ENCODE results near the gene PCSK4. TPM values are rescaled to one million over a fixed set of nuclear protein-coding genes. Genes with fewer than 3 reads are reported as not detected.

Gene PCSK4
- total RNA-seq, 1 experiment from 2014 or later, result 11.1 TPM

GRCh38 chr19:1466018-1466460 is 24.1 kb downstream of the PCSK4 start:
- H3K27me3 ChIP-seq (ENCODE audit: insufficient read depth, low read length), result no peaks in the 10 kb centered on the region
- H3K79me2 ChIP-seq (ENCODE audit: insufficient read depth, low read length), result peaks cover 11% of the 10 kb centered on the region; the same call in 1 of the 2 replicates
- H3K36me3 ChIP-seq (ENCODE audit: control insufficient read depth in 1 of 2, insufficient read depth in 2 of 2, low read length in 2 of 2), result no peaks in the 10 kb centered on the region; a peak in 1 of 4 replicates
- ChIA-PET CTCF (interaction anchor here (2.2 kb wide), 1 partner anchor 10 kb away, joined by 9 read pairs; no protein-coding TSS in a partner anchor), RAD21 (ENCODE audit: low non-redundant PET in 1 of 2, low total read pairs in 2 of 2, uncharacterized antibody in 2 of 2, unreplicated experiment in 2 of 2) (interaction anchor here in 1 of 2 experiments (0.7 kb wide), 1 partner anchor 197 kb away, joined by 3 read pairs; no protein-coding TSS in a partner anchor), POLR2A (interaction anchor here (2.1 kb wide), 1 partner anchor 10 kb away, joined by 6 read pairs; no protein-coding TSS in a partner anchor)
- peaks cover 7 to 25% of the 10 kb centered on the region in 2 experiments for H3K4me1 ChIP-seq (ENCODE audit: control insufficient read depth in 1 of 2, insufficient read depth in 2 of 2, low read length in 2 of 2)
- H3K4me3 ChIP-seq (replicated peaks in 1 of 2; ENCODE audit: low read depth in 1 of 2, low read length in 2 of 2), result no peak overlapping the region
- no peak overlapping the region for H2AFZ ChIP-seq (ENCODE audit: low read depth, low read length, poor library complexity, severe bottlenecking)
- no peaks in the 10 kb centered on the region for H3K9me3 ChIP-seq (ENCODE audit: control insufficient read depth in 1 of 2, insufficient read depth in 1 of 2, low read depth in 1 of 2, low read length in 2 of 2)
- H3K4me2 ChIP-seq (ENCODE audit: low read length), result no peak overlapping the region
- DNase-seq (ENCODE audit: low read depth, low spot score), result no peak
- no peak for TF ChIP-seq EZH2 (IDR thresholded peaks at IDR 0.05)
- no peak for TF ChIP-seq SRF (IDR thresholded peaks at IDR 0.05; ENCODE audit: low read depth)
- TF ChIP-seq EZH2phosphoT487 (IDR thresholded peaks at IDR 0.05; ENCODE audit: borderline replicate concordance), result no peak
- TF ChIP-seq ZFX (IDR thresholded peaks at IDR 0.05), result no peak
- no peak for TF ChIP-seq FOSL1 (IDR thresholded peaks at IDR 0.05; ENCODE audit: low read depth)
- TF ChIP-seq, protein P1, sequence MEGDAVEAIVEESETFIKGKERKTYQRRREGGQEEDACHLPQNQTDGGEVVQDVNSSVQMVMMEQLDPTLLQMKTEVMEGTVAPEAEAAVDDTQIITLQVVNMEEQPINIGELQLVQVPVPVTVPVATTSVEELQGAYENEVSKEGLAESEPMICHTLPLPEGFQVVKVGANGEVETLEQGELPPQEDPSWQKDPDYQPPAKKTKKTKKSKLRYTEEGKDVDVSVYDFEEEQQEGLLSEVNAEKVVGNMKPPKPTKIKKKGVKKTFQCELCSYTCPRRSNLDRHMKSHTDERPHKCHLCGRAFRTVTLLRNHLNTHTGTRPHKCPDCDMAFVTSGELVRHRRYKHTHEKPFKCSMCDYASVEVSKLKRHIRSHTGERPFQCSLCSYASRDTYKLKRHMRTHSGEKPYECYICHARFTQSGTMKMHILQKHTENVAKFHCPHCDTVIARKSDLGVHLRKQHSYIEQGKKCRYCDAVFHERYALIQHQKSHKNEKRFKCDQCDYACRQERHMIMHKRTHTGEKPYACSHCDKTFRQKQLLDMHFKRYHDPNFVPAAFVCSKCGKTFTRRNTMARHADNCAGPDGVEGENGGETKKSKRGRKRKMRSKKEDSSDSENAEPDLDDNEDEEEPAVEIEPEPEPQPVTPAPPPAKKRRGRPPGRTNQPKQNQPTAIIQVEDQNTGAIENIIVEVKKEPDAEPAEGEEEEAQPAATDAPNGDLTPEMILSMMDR (IDR thresholded peaks at IDR 0.05 in 2 of 3, conservative IDR thresholded peaks at IDR 0.05 in 1 of 3; ENCODE audit: borderline replicate concordance in 1 of 3, insufficient read depth in 1 of 3, low read depth in 2 of 3, low read length in 2 of 3), result no peak
- no peak for TF ChIP-seq MAX (IDR thresholded peaks at IDR 0.05)
- no peak for TF ChIP-seq SIN3A (IDR thresholded peaks at IDR 0.05; ENCODE audit: low read depth)
- TF ChIP-seq ELF1 (IDR thresholded peaks at IDR 0.05; ENCODE audit: borderline replicate concordance, low read depth), result no peak
- no TSS peak for BruUV-seq (replicated peaks)
- ATAC-seq, result no peak
- H3K9me2 ChIP-seq (ENCODE audit: insufficient read depth), result no peaks in the 10 kb centered on the region
- intact Hi-C loops (cut with micrococcal nuclease), result no loop called here
- no peak overlapping the region; the same call in 1 of the 2 replicates for H3K27ac ChIP-seq (ENCODE audit: low read depth, low read length)
- H4K20me1 ChIP-seq (ENCODE audit: insufficient read depth), result no peaks in the 10 kb centered on the region
- no peak overlapping the region for H3K9ac ChIP-seq (ENCODE audit: low read length)
